Caki2 (cell line): ENCODE results near the gene NFKB1. TPM values are rescaled to one million over a fixed set of nuclear protein-coding genes. Genes with fewer than 3 reads are reported as not detected.

Experiments used
- DNase-seq: peaks from one replicate; pipeline ENCODE4 v3.0.0-alpha.2; 2015; ENCODE audit warnings: low read depth
- in situ Hi-C: cut with HindIII; loops from 2 replicates; pipeline ENCODE4 v1.10.0; 2016; ENCODE audit warnings: low sequenced_read_pairs, low pct_unique_long_range_greater_than_20kb, mixed read lengths
- total RNA-seq: library from RNA; depleted of rRNA; stranded (reverse); fragments of >200 nt; shearing (Covaris generic); gene quantifications from 2 replicates; pipeline ENCODE4 v1.2.3, GENCODE V29; 2014; ENCODE audit warnings: low replicate concordance

Gene NFKB1
- total RNA-seq, 1 experiment from 2014 or later, result 21.0 TPM

GRCh38 chr4:102579794-102580462 is 78.8 kb downstream of the NFKB1 start:
- in situ Hi-C loops, result no loop called here
- DNase-seq, result no peak

- DNase-seq, result no peak
- in situ Hi-C loops, result no loop called here
Observed at GRCh38 chr4:102580463-102580842, 79.3 kb downstream of the NFKB1 start.

- in situ Hi-C loops, result no loop called here
- no peak for DNase-seq
Observed at GRCh38 chr4:102584091-102584490, 82.9 kb downstream of the NFKB1 start.

- DNase-seq, result no peak
- in situ Hi-C loops, result no loop called here
Observed at GRCh38 chr4:102585329-102585728, 84.2 kb downstream of the NFKB1 start.

GRCh38 chr4:102586002-102586643 is 85.0 kb downstream of the NFKB1 start:
- in situ Hi-C loops, result no loop called here
- no peak for DNase-seq

GRCh38 chr4:102586644-102587021 is 85.5 kb downstream of the NFKB1 start:
- in situ Hi-C loops, result no loop called here
- no peak for DNase-seq

- no peak for DNase-seq
- in situ Hi-C loops, result no loop called here
Observed at GRCh38 chr4:102589743-102590142, 88.6 kb downstream of the NFKB1 start.

GRCh38 chr4:102592256-102592655 is 91.1 kb downstream of the NFKB1 start:
- in situ Hi-C loops, result no loop called here
- DNase-seq, result no peak

- no peak for DNase-seq
- in situ Hi-C loops, result no loop called here
Observed at GRCh38 chr4:102593147-102593546, 92.0 kb downstream of the NFKB1 start.

- in situ Hi-C loops, result no loop called here
- no peak for DNase-seq
Observed at GRCh38 chr4:102594000-102594399, 92.8 kb downstream of the NFKB1 start.

- in situ Hi-C loops, result no loop called here
Observed at GRCh38 chr4:102596532-102596931, 95.4 kb downstream of the NFKB1 start.

GRCh38 chr4:102598086-102598761 is 97.1 kb downstream of the NFKB1 start:
- no peak for DNase-seq
- in situ Hi-C loops, result no loop called here

More at GRCh38 chr4:102596532-102596931, 95.4 kb downstream of the NFKB1 start:
- no peak for DNase-seq

- DNase-seq, result no peak
- in situ Hi-C loops, result no loop called here
Observed at GRCh38 chr4:102598762-102599374, 97.7 kb downstream of the NFKB1 start.

- in situ Hi-C loops, result no loop called here
- DNase-seq, result no peak
Observed at GRCh38 chr4:102599455-102599854, 98.3 kb downstream of the NFKB1 start.

- no peak for DNase-seq
- in situ Hi-C loops, result loop anchor here (25.0 kb wide), 1 partner anchor 412 kb away; the partner anchor contains the start of gene SLC9B1
Observed at GRCh38 chr4:102599886-102600285, 98.7 kb downstream of the NFKB1 start.

GRCh38 chr4:102600689-102601088 is 99.5 kb downstream of the NFKB1 start:
- in situ Hi-C loops, result loop anchor here (25.0 kb wide), 1 partner anchor 412 kb away; the partner anchor contains the start of gene SLC9B1
- no peak for DNase-seq

- in situ Hi-C loops, result loop anchor here (25.0 kb wide), 1 partner anchor 411 kb away; the partner anchor contains the start of gene SLC9B1
- no peak for DNase-seq
Observed at GRCh38 chr4:102601586-102602227, 100.5 kb downstream of the NFKB1 start.

GRCh38 chr4:102604222-102604940 is 103.2 kb downstream of the NFKB1 start:
- no peak for DNase-seq
- in situ Hi-C loops, result loop anchor here (25.0 kb wide), 1 partner anchor 408 kb away; the partner anchor contains the start of gene SLC9B1
